ENCODE measurements around the gene KLHL5. TPM values are rescaled to one million over a fixed set of nuclear protein-coding genes. Genes with fewer than 3 reads are reported as not detected.

The KLHL5 gene
- total RNA-seq, 3 donors from 2014 or later (not counting 1 experiment from before 2014, with no cell fraction given), result 12.6 to 14.2 (median 13.7) TPM

DNA sequence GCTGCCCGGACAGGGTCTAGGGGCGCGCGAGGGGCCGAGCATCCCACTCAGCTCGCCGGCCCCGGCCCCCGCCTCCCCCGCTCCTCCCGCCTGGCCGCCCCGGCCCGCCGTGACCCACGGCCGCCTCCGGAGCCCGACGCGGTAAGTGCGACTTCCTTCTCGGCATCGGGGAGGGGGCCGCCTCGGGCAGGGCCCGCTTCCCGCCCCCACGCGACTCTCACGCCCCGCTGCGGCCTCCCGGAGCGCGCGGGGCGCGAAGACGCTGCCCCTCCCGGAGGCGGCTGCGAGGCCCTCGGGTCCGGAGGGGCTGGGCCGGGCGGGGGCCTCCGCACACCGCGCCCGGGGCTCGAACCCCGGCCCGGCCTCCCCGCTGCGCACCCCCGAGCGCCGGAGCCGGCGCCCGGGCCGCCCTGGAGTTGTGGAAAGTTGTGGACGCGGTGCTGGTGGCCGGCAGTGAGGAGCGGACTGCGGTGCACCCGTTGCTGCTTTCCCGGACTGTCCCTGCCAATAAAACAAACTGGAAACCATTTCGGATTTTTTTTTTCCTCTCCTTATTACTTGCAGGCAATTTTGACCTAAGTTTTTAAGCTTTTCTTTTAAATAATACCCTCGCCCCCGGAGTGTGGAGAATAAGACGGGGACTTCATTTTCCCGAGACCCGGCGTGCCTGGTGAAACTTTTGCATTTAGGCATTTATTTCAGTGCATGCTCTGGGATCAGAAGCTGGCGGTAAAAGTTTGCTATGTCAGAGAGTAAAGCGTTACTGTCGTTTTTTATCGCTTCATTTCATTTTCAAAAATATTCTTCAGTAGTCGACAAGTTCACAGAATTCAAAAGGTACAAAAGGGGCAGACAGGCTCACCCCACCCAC, 16.8 kb upstream of the KLHL5 start:
- intact Hi-C loops (cut with micrococcal nuclease), result loop anchor here (1.0 to 10.0 kb wide), 2 partner anchors 13 to 410 kb away; partner anchors contain the start of genes LIAS, RPL9 and TMEM156
- ATAC-seq, result peak; percentile 23 to 55 (median 32)
- Histone ChIP-seq H3K36me3 (ENCODE audit: control insufficient read depth, insufficient read depth, low read length) (no peaks in the 10 kb centered on the region), H3K9me3 (ENCODE audit: control insufficient read depth, insufficient read depth, low read length) (no peaks in the 10 kb centered on the region), H3K4me1 (ENCODE audit: control insufficient read depth, insufficient read depth, low read length) (peaks cover 22% of the 10 kb centered on the region), H3K4me3 (ENCODE audit: low read length) (peak overlapping the region; percentile 68), H3K27ac (ENCODE audit: low read length) (peak overlapping the region; percentile 67), H3K27me3 (ENCODE audit: control insufficient read depth, insufficient read depth, low read length) (no peaks in the 10 kb centered on the region)
- peak overlapping the region; percentile 93 for H3K4me3 Mint-ChIP-seq
- TF ChIP-seq, protein P1, sequence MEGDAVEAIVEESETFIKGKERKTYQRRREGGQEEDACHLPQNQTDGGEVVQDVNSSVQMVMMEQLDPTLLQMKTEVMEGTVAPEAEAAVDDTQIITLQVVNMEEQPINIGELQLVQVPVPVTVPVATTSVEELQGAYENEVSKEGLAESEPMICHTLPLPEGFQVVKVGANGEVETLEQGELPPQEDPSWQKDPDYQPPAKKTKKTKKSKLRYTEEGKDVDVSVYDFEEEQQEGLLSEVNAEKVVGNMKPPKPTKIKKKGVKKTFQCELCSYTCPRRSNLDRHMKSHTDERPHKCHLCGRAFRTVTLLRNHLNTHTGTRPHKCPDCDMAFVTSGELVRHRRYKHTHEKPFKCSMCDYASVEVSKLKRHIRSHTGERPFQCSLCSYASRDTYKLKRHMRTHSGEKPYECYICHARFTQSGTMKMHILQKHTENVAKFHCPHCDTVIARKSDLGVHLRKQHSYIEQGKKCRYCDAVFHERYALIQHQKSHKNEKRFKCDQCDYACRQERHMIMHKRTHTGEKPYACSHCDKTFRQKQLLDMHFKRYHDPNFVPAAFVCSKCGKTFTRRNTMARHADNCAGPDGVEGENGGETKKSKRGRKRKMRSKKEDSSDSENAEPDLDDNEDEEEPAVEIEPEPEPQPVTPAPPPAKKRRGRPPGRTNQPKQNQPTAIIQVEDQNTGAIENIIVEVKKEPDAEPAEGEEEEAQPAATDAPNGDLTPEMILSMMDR (IDR thresholded peaks at IDR 0.05), result no peak
- H3K27ac Mint-ChIP-seq, result peak overlapping the region; percentile 85 to 93
- under 1% methylated on average over 82 of the region's 82 CpGs for WGBS (ENCODE audit: insufficient coverage)
- H3K4me1 Mint-ChIP-seq, result peaks cover 36 to 38% of the 10 kb centered on the region in 2 donors
- no peaks in the 10 kb centered on the region for H3K36me3 Mint-ChIP-seq
- no peaks in the 10 kb centered on the region for H3K27me3 Mint-ChIP-seq (ENCODE audit: low read depth in 2 of 2)
- H3K9me3 Mint-ChIP-seq, result no peaks in the 10 kb centered on the region
- DNase-seq, result peak in 1 of 2 donors; percentile 68

- H3K27ac ChIP-seq (ENCODE audit: low read length), result peak overlapping the region; percentile 67
- Mint-ChIP-seq H3K27ac (peak overlapping the region; percentile 85 to 93), H3K9me3 (no peaks in the 10 kb centered on the region), H3K27me3 (ENCODE audit: low read depth in 2 of 2) (no peaks in the 10 kb centered on the region), H3K36me3 (no peaks in the 10 kb centered on the region), H3K4me3 (peak overlapping the region; percentile 93), H3K4me1 (peaks cover 36 to 38% of the 10 kb centered on the region in 2 donors)
- H3K9me3 ChIP-seq (ENCODE audit: control insufficient read depth, insufficient read depth, low read length), result no peaks in the 10 kb centered on the region
- DNase-seq, result peak in 1 of 2 donors; percentile 63
- no peaks in the 10 kb centered on the region for H3K27me3 ChIP-seq (ENCODE audit: control insufficient read depth, insufficient read depth, low read length)
- H3K36me3 ChIP-seq (ENCODE audit: control insufficient read depth, insufficient read depth, low read length), result no peaks in the 10 kb centered on the region
- no peak for ATAC-seq
- 9% methylated on average over 2 of the region's 3 CpGs for WGBS (ENCODE audit: insufficient coverage)
- peaks cover 22% of the 10 kb centered on the region for H3K4me1 ChIP-seq (ENCODE audit: control insufficient read depth, insufficient read depth, low read length)
- TF ChIP-seq, protein P1 (IDR thresholded peaks at IDR 0.05), result no peak
- peak overlapping the region; percentile 68 for H3K4me3 ChIP-seq (ENCODE audit: low read length)
- intact Hi-C loops (cut with micrococcal nuclease), result loop anchor here (10.0 kb wide), 1 partner anchor 409 kb away; the partner anchor contains the start of genes LIAS and RPL9
Measured at GRCh38 chr4:39045827-39046221, 16.2 kb upstream of the KLHL5 start.

DNA sequence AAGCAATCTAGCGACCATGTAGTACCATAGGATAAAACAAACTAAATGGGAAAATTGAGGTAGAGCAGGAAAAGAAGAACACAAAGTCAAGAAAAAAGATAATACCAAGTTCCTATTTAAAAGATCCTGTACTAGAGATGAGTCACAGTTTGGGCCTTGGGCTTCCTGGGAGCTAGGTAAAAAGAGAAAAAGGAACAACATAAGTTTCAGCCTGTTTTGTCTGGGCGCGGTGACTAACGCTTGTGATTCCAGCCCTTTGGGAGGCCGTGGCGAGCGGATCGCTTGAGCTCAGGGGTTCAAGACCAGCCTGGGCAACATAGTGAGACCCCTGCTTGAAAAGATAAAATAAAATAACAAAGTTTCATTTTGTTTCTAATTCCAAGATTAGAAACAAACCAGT, 15.8 kb upstream of the KLHL5 start:
- intact Hi-C loops (cut with micrococcal nuclease), result loop anchor here (10.0 kb wide), 1 partner anchor 409 kb away; the partner anchor contains the start of genes LIAS and RPL9
- ATAC-seq (no peak), DNase-seq (peak in 1 of 2 donors; percentile 30)
- Histone ChIP-seq H3K4me1 (ENCODE audit: control insufficient read depth, insufficient read depth, low read length) (peaks cover 22% of the 10 kb centered on the region), H3K27me3 (ENCODE audit: control insufficient read depth, insufficient read depth, low read length) (no peaks in the 10 kb centered on the region), H3K4me3 (ENCODE audit: low read length) (no peak overlapping the region), H3K36me3 (ENCODE audit: control insufficient read depth, insufficient read depth, low read length) (no peaks in the 10 kb centered on the region), H3K9me3 (ENCODE audit: control insufficient read depth, insufficient read depth, low read length) (no peaks in the 10 kb centered on the region), H3K27ac (ENCODE audit: low read length) (peak overlapping the region; percentile 67)
- no peaks in the 10 kb centered on the region for H3K27me3 Mint-ChIP-seq (ENCODE audit: low read depth in 2 of 2)
- no peaks in the 10 kb centered on the region for H3K36me3 Mint-ChIP-seq
- H3K4me3 Mint-ChIP-seq, result peak overlapping the region; percentile 93
- H3K9me3 Mint-ChIP-seq, result no peaks in the 10 kb centered on the region
- 89% methylated on average over 7 of the region's 8 CpGs for WGBS (ENCODE audit: insufficient coverage)
- TF ChIP-seq, protein P1 (IDR thresholded peaks at IDR 0.05), result no peak
- peaks cover 36 to 38% of the 10 kb centered on the region in 2 donors for H3K4me1 Mint-ChIP-seq
- peak overlapping the region; percentile 85 to 93 for H3K27ac Mint-ChIP-seq
